Naive B cell (primary cell): Measurements from ENCODE around the gene NEK8. TPM values are rescaled to one million over a fixed set of nuclear protein-coding genes. Genes with fewer than 3 reads are reported as not detected.
A peak's percentile ranks its signal among the peaks of the same experiment; 100 is the strongest.

Experiments used
- ATAC-seq, 2 donors: fragments of 150-1000 bp; cut with Tn5 transposase; 2 replicates each; pipeline ENCODE4 v1.10.0; 2021; ENCODE audit warnings: low read depth in 2 of 2, mild to moderate bottlenecking in 2 of 2, moderate library complexity in 2 of 2
- DNase-seq: peaks from one replicate; pipeline ENCODE4 v3.0.0; 2022
- H3K27ac Mint-ChIP-seq, 6 donors: one replicate each; pipeline ENCODE4 v1.8.0; 2020 to 2022; ENCODE audit warnings: mild to moderate bottlenecking in 6 of 6, mixed read lengths in 6 of 6, moderate library complexity in 5 of 6, inconsistent platforms in 2 of 6
- H3K27me3 Mint-ChIP-seq, 3 donors: one replicate each; pipeline ENCODE4 v1.8.0; 2021 to 2022; ENCODE audit warnings: mixed read lengths in 3 of 3, mild to moderate bottlenecking in 1 of 3
- H3K36me3 Mint-ChIP-seq, 2 donors: one replicate each; pipeline ENCODE4 v1.8.0; 2020 to 2022; ENCODE audit warnings: mixed read lengths in 2 of 2, inconsistent platforms in 1 of 2, mild to moderate bottlenecking in 1 of 2
- H3K4me1 Mint-ChIP-seq, 3 donors: one replicate each; pipeline ENCODE4 v1.8.0; 2020 to 2022; ENCODE audit warnings: mixed read lengths in 3 of 3, inconsistent platforms in 1 of 3, mild to moderate bottlenecking in 1 of 3, moderate library complexity in 1 of 3
- H3K4me3 Mint-ChIP-seq, 8 donors: one replicate each; pipeline ENCODE4 v1.8.0; 2020 to 2022; ENCODE audit warnings: mild to moderate bottlenecking in 8 of 8, mixed read lengths in 8 of 8, moderate library complexity in 8 of 8, inconsistent platforms in 2 of 8
- H3K9me3 Mint-ChIP-seq, 7 donors: one replicate each; pipeline ENCODE4 v1.8.0; 2020 to 2022; ENCODE audit warnings: mixed read lengths in 7 of 7, mild to moderate bottlenecking in 5 of 7, inconsistent platforms in 2 of 7, moderate library complexity in 1 of 7
- polyA plus RNA-seq, 6 donors: library from polyadenylated mRNA; unstranded; fragments of 300-500 nt; fragmentation: Illumina TruSeq; gene quantifications; one replicate each; pipeline ENCODE4 v1.2.3, GENCODE V29; 2021; ENCODE audit warnings: low read depth in 6 of 6

The NEK8 gene
- polyA plus RNA-seq, 6 donors from 2014 or later, result 14.5 to 26.1 (median 19.6) TPM

DNA sequence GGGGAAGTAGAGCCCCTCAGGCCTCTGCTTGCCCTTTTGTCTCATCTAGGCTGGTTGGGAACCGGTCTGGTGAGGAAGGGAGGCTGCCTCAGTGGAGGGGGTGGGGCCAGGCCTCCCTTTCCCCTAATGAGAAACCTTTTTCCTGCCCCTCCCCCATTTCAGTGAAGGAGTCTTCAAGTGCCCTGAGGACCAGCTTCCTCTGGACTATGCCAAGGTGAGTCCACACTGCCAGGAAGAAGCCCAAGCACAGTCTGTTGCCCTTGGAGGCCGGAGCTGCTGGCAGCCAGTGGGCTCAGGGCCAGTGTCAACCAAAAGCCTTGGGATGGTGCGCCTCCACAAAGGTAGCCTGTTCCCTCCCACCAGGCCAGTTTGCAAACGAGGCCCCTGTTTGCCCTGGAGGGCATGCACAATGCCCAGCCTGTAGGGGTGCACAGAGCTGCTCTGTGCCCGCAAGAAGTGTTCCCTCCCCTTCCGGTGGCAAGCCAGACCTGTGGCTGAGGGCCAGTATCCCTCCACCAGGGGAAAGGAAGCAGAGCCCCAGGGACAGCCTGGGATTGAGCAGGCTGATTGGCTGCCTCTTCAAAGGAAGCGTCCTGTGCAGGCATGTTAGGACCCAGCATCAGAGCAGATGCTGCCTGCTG is 18.6 kb downstream of the NEK8 start:
- ATAC-seq (no peak), DNase-seq (no peak)
- Mint-ChIP-seq H3K9me3 (no peaks in the 10 kb centered on the region), H3K4me3 (peak overlapping the region in 6 of 8 donors; percentile 35 to 95 (median 91)), H3K27me3 (no peaks in the 10 kb centered on the region), H3K36me3 (no peaks in the 10 kb centered on the region), H3K27ac (peak overlapping the region in 4 of 6 donors; percentile 47 to 99 (median 69)), H3K4me1 (peaks cover 34 to 61% (median 47%) of the 10 kb centered on the region in 3 donors)

GRCh38 chr17:28747801-28748750 is 19.5 kb downstream of the NEK8 start:
- Mint-ChIP-seq H3K27me3 (no peaks in the 10 kb centered on the region), H3K4me1 (peaks cover 32 to 59% (median 38%) of the 10 kb centered on the region in 3 donors), H3K36me3 (no peaks in the 10 kb centered on the region)

DNA sequence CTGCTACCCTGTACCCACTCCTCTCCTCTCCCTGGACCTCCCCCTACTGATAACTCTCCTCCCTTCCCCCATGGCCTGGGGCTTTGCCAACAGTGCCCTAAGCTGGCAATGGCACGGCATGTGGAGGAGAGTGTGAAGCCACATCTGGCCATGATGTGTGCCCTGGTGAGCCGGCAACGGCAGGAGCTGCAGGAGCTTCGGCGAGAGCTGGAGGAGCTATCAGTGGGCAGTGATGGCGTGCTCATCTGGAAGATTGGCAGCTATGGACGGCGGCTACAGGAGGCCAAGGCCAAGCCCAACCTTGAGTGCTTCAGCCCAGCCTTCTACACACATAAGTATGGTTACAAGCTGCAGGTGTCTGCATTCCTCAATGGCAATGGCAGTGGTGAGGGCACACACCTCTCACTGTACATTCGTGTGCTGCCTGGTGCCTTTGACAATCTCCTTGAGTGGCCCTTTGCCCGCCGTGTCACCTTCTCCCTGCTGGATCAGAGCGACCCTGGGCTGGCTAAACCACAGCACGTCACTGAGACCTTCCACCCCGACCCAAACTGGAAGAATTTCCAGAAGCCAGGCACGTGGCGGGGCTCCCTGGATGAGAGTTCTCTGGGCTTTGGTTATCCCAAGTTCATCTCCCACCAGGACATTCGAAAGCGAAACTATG is 20.4 kb downstream of the NEK8 start:
- Mint-ChIP-seq H3K9me3 (no peaks in the 10 kb centered on the region), H3K27me3 (no peaks in the 10 kb centered on the region), H3K4me3 (peak overlapping the region in 1 of 8 donors; percentile 77), H3K4me1 (peaks cover 30 to 56% (median 36%) of the 10 kb centered on the region in 3 donors), H3K27ac (peak overlapping the region in 3 of 6 donors; percentile 67 to 80 (median 72)), H3K36me3 (no peaks in the 10 kb centered on the region)
- ATAC-seq (no peak), DNase-seq (no peak)

More at GRCh38 chr17:28747801-28748750, 19.5 kb downstream of the NEK8 start:
- H3K27ac Mint-ChIP-seq, result peak overlapping the region in 5 of 6 donors; percentile 47 to 92 (median 72)
- H3K4me3 Mint-ChIP-seq, result peak overlapping the region in 4 of 8 donors; percentile 9 to 77 (median 46)
- no peak for ATAC-seq
- DNase-seq, result no peak
- H3K9me3 Mint-ChIP-seq, result no peaks in the 10 kb centered on the region

- H3K27ac Mint-ChIP-seq, result peak overlapping the region in 5 of 6 donors; percentile 26 to 92 (median 67)
- DNase-seq (no peak), ATAC-seq (peak in 1 of 2 donors; percentile 2)
- peaks cover 30 to 56% (median 36%) of the 10 kb centered on the region in 3 donors for H3K4me1 Mint-ChIP-seq
- no peaks in the 10 kb centered on the region for H3K36me3 Mint-ChIP-seq
- H3K27me3 Mint-ChIP-seq, result no peaks in the 10 kb centered on the region
- peak overlapping the region in 2 of 8 donors; percentile 47 to 77 for H3K4me3 Mint-ChIP-seq
- H3K9me3 Mint-ChIP-seq, result no peaks in the 10 kb centered on the region
Observed at GRCh38 chr17:28749516-28750177, 21.1 kb downstream of the NEK8 start.

DNA sequence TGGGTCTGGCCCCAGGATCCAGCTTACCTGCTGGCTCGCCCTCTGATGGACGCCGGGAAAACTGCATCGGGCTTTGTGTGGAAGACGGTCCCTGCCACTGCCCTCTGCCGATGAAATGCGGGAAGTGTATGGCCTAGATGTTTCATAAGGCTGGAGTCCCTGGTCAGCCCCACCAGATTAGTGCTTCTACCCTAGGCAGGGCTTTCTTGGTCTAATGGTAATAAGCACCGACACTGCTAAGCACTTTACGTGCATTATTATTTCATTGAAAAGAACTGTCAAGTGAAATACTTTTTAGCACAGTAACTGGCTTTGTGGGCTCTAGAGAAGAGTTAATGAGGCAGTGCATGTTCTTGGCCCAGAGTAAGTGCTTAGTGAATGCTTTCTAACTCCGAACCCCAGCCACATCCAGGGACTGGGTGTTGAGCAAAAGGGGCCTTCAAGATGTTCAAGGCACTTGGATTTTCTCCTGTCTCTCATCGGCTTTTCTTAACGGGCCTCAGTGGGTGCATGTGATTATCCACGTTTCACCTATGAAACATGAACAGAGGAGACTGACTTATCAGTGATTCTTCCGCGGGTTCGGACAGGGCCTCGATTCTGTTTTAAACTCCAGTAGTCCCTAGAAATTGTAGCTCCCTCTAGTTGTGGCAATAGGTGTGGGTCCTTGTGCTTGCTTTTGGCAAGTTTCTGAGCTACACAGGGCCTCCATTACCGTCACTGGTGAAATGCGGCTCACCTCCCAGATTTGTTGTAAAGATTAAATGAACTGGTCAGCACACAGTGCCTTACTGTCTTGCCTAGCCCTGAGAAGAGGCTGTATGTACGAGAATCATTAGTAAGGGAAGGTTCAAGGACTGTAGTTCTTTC is 21.8 kb downstream of the NEK8 start:
- Mint-ChIP-seq H3K27me3 (no peaks in the 10 kb centered on the region), H3K36me3 (no peaks in the 10 kb centered on the region), H3K4me3 (peak overlapping the region in 3 of 8 donors; percentile 9 to 67 (median 47)), H3K27ac (peak overlapping the region; percentile 41 to 92 (median 76)), H3K9me3 (no peaks in the 10 kb centered on the region), H3K4me1 (peaks cover 26 to 54% (median 30%) of the 10 kb centered on the region in 3 donors)
- ATAC-seq (peak; percentile 70 to 81), DNase-seq (peak; percentile 89)

GRCh38 chr17:28751600-28752366 is 23.2 kb downstream of the NEK8 start:
- ATAC-seq, result no peak
- Mint-ChIP-seq H3K9me3 (no peaks in the 10 kb centered on the region), H3K36me3 (no peaks in the 10 kb centered on the region), H3K27ac (peak overlapping the region in 5 of 6 donors; percentile 44 to 73 (median 49)), H3K4me1 (peaks cover 16 to 43% (median 21%) of the 10 kb centered on the region in 3 donors), H3K4me3 (peak overlapping the region in 2 of 8 donors; percentile 29 to 41), H3K27me3 (no peaks in the 10 kb centered on the region)
- DNase-seq, result no peak

GRCh38 chr17:28755486-28755885 is 26.9 kb downstream of the NEK8 start:
- no peaks in the 10 kb centered on the region for H3K36me3 Mint-ChIP-seq
- no peak for ATAC-seq
- DNase-seq, result no peak
- no peaks in the 10 kb centered on the region for H3K27me3 Mint-ChIP-seq
- no peaks in the 10 kb centered on the region for H3K9me3 Mint-ChIP-seq
- peak overlapping the region in 1 of 6 donors; percentile 76 for H3K27ac Mint-ChIP-seq
- H3K4me3 Mint-ChIP-seq, result no peak overlapping the region
- peaks cover 4 to 17% (median 8%) of the 10 kb centered on the region in 3 donors for H3K4me1 Mint-ChIP-seq

DNA sequence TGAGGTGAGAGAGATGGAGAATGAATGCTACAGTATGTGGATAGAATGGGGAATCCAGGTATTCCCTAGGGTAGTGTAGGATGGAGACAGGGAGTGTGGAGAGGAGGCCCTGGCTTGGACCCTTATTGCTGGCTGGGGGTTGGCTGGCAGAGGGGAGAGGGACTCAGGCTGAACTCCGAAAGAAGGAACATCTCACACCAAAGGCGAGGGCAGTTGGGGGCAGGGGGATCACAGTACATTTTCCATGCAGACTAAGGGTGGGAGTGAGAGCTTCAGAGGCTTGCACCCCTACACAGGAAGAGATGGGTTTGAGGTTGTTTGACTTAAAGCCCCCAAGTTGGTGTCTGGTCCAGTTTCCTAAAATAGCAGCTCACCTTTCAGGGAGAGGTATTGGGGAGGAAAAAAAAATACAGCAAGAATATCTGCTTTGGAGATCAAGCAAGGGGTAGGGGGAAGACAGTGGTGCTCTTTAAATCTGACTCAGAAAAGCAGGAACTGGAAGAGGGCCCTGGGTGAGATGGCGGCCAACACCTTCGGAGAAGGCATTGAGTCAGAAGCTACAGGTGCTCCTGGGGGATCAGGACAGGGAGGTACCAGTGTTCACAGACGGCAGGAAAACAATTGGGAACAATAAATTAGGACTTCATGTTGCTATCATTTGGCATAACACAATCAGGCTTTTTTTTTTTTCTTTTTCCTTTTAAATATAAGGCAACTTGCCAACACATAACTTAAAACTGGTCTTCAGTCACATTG is 27.6 kb downstream of the NEK8 start:
- Mint-ChIP-seq H3K4me1 (peaks cover 6 to 19% (median 8%) of the 10 kb centered on the region in 3 donors), H3K27ac (peak overlapping the region in 2 of 6 donors; percentile 76 to 81), H3K9me3 (no peaks in the 10 kb centered on the region), H3K36me3 (no peaks in the 10 kb centered on the region), H3K27me3 (no peaks in the 10 kb centered on the region), H3K4me3 (peak overlapping the region in 1 of 8 donors; percentile 47)
- ATAC-seq (no peak), DNase-seq (no peak)

DNA sequence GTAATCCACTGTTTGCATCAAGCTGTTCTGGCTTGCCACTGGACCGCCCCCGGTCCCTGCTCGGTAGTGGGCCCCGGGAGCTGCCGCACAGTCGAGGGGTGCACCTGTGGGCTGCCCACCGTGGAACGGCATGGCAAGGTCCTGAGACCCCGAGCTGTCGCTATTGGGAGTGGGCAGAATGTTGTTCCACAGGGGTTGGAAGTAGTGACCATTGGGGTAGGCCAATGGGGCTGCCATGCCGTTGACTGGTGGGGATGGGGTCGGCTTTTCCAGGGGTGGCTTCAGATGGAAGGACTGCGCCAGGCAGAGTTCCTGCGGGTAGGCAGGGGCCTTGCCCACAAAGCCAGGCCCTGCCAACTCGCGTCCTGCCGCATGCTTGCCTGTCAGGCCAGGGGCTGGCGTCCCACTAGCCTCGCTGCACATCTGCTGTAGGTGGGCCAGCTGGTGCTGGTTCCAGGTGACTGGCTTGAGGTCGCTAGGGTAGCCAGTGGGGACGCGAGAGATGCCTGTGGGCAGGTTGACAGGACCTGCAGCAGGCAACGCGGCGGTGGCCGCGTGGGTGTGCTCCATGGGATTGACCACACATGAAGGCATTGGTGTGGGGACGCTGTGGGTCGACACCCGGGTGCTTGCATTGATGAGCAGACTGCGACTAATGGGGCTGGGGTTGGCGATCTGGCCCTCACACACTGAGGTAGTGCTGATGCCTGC is 30.0 kb downstream of the NEK8 start:
- H3K27ac Mint-ChIP-seq, result peak overlapping the region in 3 of 6 donors; percentile 26 to 82 (median 42)

DNA sequence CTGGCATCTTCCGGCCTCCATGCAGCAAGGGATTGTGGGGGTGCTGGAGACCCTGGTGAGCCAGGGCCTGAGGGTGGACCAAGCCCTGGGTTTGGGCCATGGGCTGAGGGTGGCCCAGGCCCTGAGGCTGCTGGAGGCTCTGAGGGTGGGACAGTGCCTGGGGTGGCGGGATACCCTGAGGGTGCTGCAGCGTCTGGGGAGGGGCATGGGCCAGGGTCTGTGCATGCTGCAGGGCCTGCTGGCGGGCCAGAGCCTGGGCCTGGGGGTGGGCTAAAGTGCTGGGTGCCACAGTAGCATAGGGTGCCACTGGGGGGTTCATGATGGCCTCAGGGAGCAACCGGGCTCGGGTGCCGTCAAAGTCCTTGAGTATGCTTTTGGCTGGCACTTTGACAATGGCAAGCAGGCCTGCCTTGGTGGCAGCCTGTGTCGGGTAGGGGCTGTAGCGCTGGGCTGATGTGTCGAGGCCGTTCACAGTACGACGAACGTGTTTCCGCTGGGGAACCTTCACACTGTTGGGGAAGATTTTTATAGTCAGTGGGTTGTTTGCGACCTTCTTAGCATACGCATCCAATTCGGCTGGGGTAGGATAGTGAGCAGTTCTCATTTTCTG is 30.8 kb downstream of the NEK8 start:
- H3K4me1 Mint-ChIP-seq, result peaks cover 12 to 19% (median 19%) of the 10 kb centered on the region in 3 donors
- H3K4me3 Mint-ChIP-seq, result no peak overlapping the region
- H3K36me3 Mint-ChIP-seq, result no peaks in the 10 kb centered on the region
- no peaks in the 10 kb centered on the region for H3K27me3 Mint-ChIP-seq
- DNase-seq (no peak), ATAC-seq (no peak)
- peak overlapping the region in 1 of 6 donors; percentile 26 for H3K27ac Mint-ChIP-seq
- no peaks in the 10 kb centered on the region for H3K9me3 Mint-ChIP-seq

More for the DNA sequence above, 30.0 kb downstream of the NEK8 start:
- Mint-ChIP-seq H3K27me3 (no peaks in the 10 kb centered on the region), H3K9me3 (no peaks in the 10 kb centered on the region), H3K4me3 (no peak overlapping the region), H3K36me3 (no peaks in the 10 kb centered on the region), H3K4me1 (peaks cover 8 to 14% (median 13%) of the 10 kb centered on the region in 3 donors)
- ATAC-seq (no peak), DNase-seq (no peak)
